ENCODE data around the gene ACADVL. TPM values are rescaled to one million over a fixed set of nuclear protein-coding genes. Genes with fewer than 3 reads are reported as not detected.

ACADVL gene
- polyA plus RNA-seq, 1 of the 3 experiments (the other 2 are of a cell fraction), result 635 TPM

- 3% methylated on average over 42 of the region's 72 CpGs for WGBS (ENCODE audit: low lambda C conversion rate)
- peaks cover 36% of the 10 kb centered on the region for H4K20me1 ChIP-seq (ENCODE audit: insufficient read depth)
- CTCF ChIA-PET, result interaction anchor here (0.6 to 6.5 kb wide), 8 partner anchors 12 to 112 kb away, joined by 3 to 44 read pairs (median 4); partner anchors contain the start of genes ACADVL, CTDNEP1 and DLG4
- TF ChIP-seq FOXM1 (IDR thresholded peaks at IDR 0.05; ENCODE audit: low read depth) (peak; percentile 51; the same call in 1 of the 2 replicates), TAF1 (IDR thresholded peaks at IDR 0.05; ENCODE audit: borderline replicate concordance, low read depth, low read length) (peak; percentile 11; the same call in 1 of the 2 replicates), GATA2 (CRISPR knock-in tag; IDR thresholded peaks at IDR 0.05) (no peak), CHD2 (IDR thresholded peaks at IDR 0.05; ENCODE audit: low read length, partially characterized antibody) (peak; percentile 96), JUND (IDR thresholded peaks at IDR 0.05) (peak; percentile 66), FOXJ3 (CRISPR knock-in tag; IDR thresholded peaks at IDR 0.05) (no peak; the same call in 1 of the 2 replicates), FOSL2 (IDR thresholded peaks at IDR 0.05; ENCODE audit: borderline replicate concordance, low read depth) (peak; percentile 30; the same call in 1 of the 2 replicates), RFX5 (IDR thresholded peaks at IDR 0.05; ENCODE audit: low read length) (no peak), MXI1 (IDR thresholded peaks at IDR 0.05; ENCODE audit: low read depth, low read length) (peak; percentile 86), RCOR1 (IDR thresholded peaks at IDR 0.05; ENCODE audit: low read length) (peak; percentile 68), MEF2A (IDR thresholded peaks at IDR 0.05; ENCODE audit: borderline replicate concordance, low read depth) (no peak), TCF12 (IDR thresholded peaks at IDR 0.05) (no peak), NRF1 (IDR thresholded peaks at IDR 0.05; ENCODE audit: low read depth, low read length) (peak; percentile 68), EZH2phosphoT487 (IDR thresholded peaks at IDR 0.05; ENCODE audit: borderline replicate concordance, low read depth) (no peak), TEAD4 (IDR thresholded peaks at IDR 0.05; ENCODE audit: borderline replicate concordance, insufficient read depth) (peak; percentile 58; the same call in 1 of the 2 replicates), RXRA (IDR thresholded peaks at IDR 0.05; ENCODE audit: borderline replicate concordance, low read depth) (no peak), RAD21 (IDR thresholded peaks at IDR 0.05; ENCODE audit: low read length) (no peak), ELF1 (IDR thresholded peaks at IDR 0.05) (peak; percentile 79), NFIC (IDR thresholded peaks at IDR 0.05; ENCODE audit: borderline replicate concordance) (no peak; the same call in 1 of the 2 replicates), EP300 (IDR thresholded peaks at IDR 0.05; ENCODE audit: borderline replicate concordance in 1 of 2, low read depth in 1 of 2, low read length in 1 of 2) (peak in 1 of 2 experiments; percentile 41; a peak in 1 of 4 replicates), GABPA (IDR thresholded peaks at IDR 0.05; ENCODE audit: low read depth) (no peak), POLR2AphosphoS5 (IDR thresholded peaks at IDR 0.05; ENCODE audit: low read depth, low read length) (peak; percentile 99), YY1 (IDR thresholded peaks at IDR 0.05; ENCODE audit: low read depth) (peak; percentile 70; the same call in 1 of the 2 replicates)
- TF ChIP-seq, protein P1, sequence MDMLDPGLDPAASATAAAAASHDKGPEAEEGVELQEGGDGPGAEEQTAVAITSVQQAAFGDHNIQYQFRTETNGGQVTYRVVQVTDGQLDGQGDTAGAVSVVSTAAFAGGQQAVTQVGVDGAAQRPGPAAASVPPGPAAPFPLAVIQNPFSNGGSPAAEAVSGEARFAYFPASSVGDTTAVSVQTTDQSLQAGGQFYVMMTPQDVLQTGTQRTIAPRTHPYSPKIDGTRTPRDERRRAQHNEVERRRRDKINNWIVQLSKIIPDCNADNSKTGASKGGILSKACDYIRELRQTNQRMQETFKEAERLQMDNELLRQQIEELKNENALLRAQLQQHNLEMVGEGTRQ (IDR thresholded peaks at IDR 0.05; ENCODE audit: borderline replicate concordance, low read depth, low read length), result peak; percentile 100
- TF ChIP-seq, protein P2, sequence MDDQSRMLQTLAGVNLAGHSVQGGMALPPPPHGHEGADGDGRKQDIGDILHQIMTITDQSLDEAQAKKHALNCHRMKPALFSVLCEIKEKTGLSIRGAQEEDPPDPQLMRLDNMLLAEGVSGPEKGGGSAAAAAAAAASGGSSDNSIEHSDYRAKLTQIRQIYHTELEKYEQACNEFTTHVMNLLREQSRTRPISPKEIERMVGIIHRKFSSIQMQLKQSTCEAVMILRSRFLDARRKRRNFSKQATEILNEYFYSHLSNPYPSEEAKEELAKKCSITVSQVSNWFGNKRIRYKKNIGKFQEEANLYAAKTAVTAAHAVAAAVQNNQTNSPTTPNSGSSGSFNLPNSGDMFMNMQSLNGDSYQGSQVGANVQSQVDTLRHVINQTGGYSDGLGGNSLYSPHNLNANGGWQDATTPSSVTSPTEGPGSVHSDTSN (IDR thresholded peaks at IDR 0.05), result peak; percentile 92
- TF ChIP-seq, protein P3, sequence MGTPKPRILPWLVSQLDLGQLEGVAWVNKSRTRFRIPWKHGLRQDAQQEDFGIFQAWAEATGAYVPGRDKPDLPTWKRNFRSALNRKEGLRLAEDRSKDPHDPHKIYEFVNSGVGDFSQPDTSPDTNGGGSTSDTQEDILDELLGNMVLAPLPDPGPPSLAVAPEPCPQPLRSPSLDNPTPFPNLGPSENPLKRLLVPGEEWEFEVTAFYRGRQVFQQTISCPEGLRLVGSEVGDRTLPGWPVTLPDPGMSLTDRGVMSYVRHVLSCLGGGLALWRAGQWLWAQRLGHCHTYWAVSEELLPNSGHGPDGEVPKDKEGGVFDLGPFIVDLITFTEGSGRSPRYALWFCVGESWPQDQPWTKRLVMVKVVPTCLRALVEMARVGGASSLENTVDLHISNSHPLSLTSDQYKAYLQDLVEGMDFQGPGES (IDR thresholded peaks at IDR 0.05; ENCODE audit: low read depth, low read length), result no peak
- TF ChIP-seq, protein P4, sequence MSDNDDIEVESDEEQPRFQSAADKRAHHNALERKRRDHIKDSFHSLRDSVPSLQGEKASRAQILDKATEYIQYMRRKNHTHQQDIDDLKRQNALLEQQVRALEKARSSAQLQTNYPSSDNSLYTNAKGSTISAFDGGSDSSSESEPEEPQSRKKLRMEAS (IDR thresholded peaks at IDR 0.05; ENCODE audit: low read depth), result peak; percentile 90
- TF ChIP-seq, protein P5, sequence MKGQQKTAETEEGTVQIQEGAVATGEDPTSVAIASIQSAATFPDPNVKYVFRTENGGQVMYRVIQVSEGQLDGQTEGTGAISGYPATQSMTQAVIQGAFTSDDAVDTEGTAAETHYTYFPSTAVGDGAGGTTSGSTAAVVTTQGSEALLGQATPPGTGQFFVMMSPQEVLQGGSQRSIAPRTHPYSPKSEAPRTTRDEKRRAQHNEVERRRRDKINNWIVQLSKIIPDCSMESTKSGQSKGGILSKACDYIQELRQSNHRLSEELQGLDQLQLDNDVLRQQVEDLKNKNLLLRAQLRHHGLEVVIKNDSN (IDR thresholded peaks at IDR 0.05; ENCODE audit: borderline replicate concordance, low read depth), result peak; percentile 99
Measured at GRCh38 chr17:7234083-7234951, 14.6 kb downstream of the ACADVL start, which contains the start of gene DVL2. TSS of gene DVL2 (minus strand) at chr17:7234517. CDS start at chr17:7234262, 255 bp downstream.

More at GRCh38 chr17:7234083-7234951, 14.6 kb downstream of the ACADVL start, which contains the start of gene DVL2:
- Histone ChIP-seq H3K4me1 (ENCODE audit: control insufficient read depth in 1 of 2, insufficient read depth in 2 of 2, low read depth in 1 of 2, low read length in 1 of 2) (peaks cover 31 to 34% of the 10 kb centered on the region in 2 experiments), H3F3A (replicated peaks; ENCODE audit: insufficient read depth) (peaks cover 34% of the 10 kb centered on the region), H3K9me2 (no peaks in the 10 kb centered on the region), H3K9me3 (no peaks in the 10 kb centered on the region), H2AFZ (ENCODE audit: low read depth) (peak within 1 kb of the TSS; percentile 35; the same call in 1 of the 2 replicates), H3K27me3 (ENCODE audit: insufficient read depth) (no peaks in the 10 kb centered on the region), H3K36me3 (replicated peaks in 1 of 2; ENCODE audit: control insufficient read depth in 1 of 2, insufficient read depth in 2 of 2, low read length in 1 of 2) (peaks cover 32 to 42% of the 10 kb centered on the region in 2 experiments), H3K4me3 (ENCODE audit: low read depth in 2 of 2, low read length in 1 of 2) (peak within 1 kb of the TSS; percentile 86 to 89), H3K4me2 (peak within 1 kb of the TSS; percentile 81), H3K9ac (peak within 1 kb of the TSS; percentile 89), H3K27ac (ENCODE audit: low read depth in 2 of 2, low read length in 1 of 2) (peak within 1 kb of the TSS; percentile 82 to 94), H3K79me2 (ENCODE audit: insufficient read depth) (peaks cover 90% of the 10 kb centered on the region)
- peak; percentile 97 for DNase-seq
- POLR2A ChIA-PET, result interaction anchor here (0.7 to 1.7 kb wide), 8 partner anchors 8 to 95 kb away, joined by 3 to 27 read pairs (median 4); partner anchors contain the start of genes ACADVL, DLG4, GABARAP and NEURL4
